HCT116 (cell line): ENCODE data around the gene TRIM6. TPM values are rescaled to one million over a fixed set of nuclear protein-coding genes. Genes with fewer than 3 reads are reported as not detected.

Experiments used
- ATAC-seq: fragments of 200-7000 bp; cut with Tn5 transposase; 2 replicates; pipeline ENCODE4 v1.9.1; 2020; ENCODE audit warnings: mild to moderate bottlenecking, moderate library complexity
- BruUV-seq: library from RNA; stranded (reverse); fragments of 400-500 nt; replicated peaks from 2 replicates; lab custom pipeline; 2021; lab: Mats Ljungman, UMichigan
- CTCF ChIA-PET: fragments of 300-600 bp; sonication (Branson Sonifier 250); formaldehyde crosslinking; loops from one replicate; lab custom pipeline; 2021; ENCODE audit warnings: antibody characterized with exemption; lab: Charles Lee
- POLR2A ChIA-PET: fragments of 300-600, 350-600 bp; sonication (Branson Sonifier 250); formaldehyde crosslinking; loops from one replicate; lab custom pipeline; 2021; ENCODE audit warnings: antibody characterized with exemption; lab: Charles Lee
- RAD21 ChIA-PET, 2 experiments: fragments of 300-600 bp; sonication (Branson Sonifier 250); formaldehyde crosslinking; loops; one replicate each; lab custom pipeline; 2023; ENCODE audit warnings: low total read pairs in 2 of 2; ENCODE audit not compliant: uncharacterized antibody in 2 of 2, unreplicated experiment in 2 of 2, low non-redundant PET in 1 of 2; lab: Charles Lee
- DNase-seq: peaks from one replicate; pipeline ENCODE4 v3.0.0-alpha.2; 2010; ENCODE audit warnings: low read depth, low spot score
- H2AFZ ChIP-seq: fragments of 200-600 bp; shearing (Covaris generic), sonication (generic); 2 replicates; pipeline ENCODE4 v1.6.1; 2017; ENCODE audit warnings: low read depth, mixed run types, mixed read lengths, antibody characterized with exemption, low read length; ENCODE audit not compliant: poor library complexity, severe bottlenecking
- H3K27ac ChIP-seq: 2 replicates; pipeline ENCODE4 v1.5.1; 2012; ENCODE audit warnings: low read depth, low read length
- H3K27me3 ChIP-seq: fragments of 200-600 bp; sonication (generic); 2 replicates; pipeline ENCODE4 v1.6.1; 2016; ENCODE audit warnings: mixed run types, low read length, mixed read lengths; ENCODE audit not compliant: insufficient read depth
- H3K36me3 ChIP-seq, 2 experiments: fragments of 200-500 bp in 1 of 2; fragments of 200-600 bp in 1 of 2; sonication (Bioruptor generic) in 1 of 2; sonication (generic) in 1 of 2; 2 replicates each; pipeline versions ENCODE4 v1.5.1 to v1.6.1; 2014 to 2016; ENCODE audit warnings: low read length in 2 of 2, inconsistent platforms in 1 of 2, mixed read lengths in 1 of 2, mixed run types in 1 of 2; ENCODE audit not compliant: insufficient read depth in 2 of 2, control insufficient read depth in 1 of 2
- H3K4me1 ChIP-seq, 2 experiments: fragments of 200-600 bp in 1 of 2; sonication (generic) in 1 of 2; 2 replicates each; pipeline versions ENCODE4 v1.5.1 to v1.6.1; 2012 to 2017; ENCODE audit warnings: low read length in 2 of 2, inconsistent platforms in 1 of 2, mild to moderate bottlenecking in 1 of 2, mixed read lengths in 1 of 2, mixed run types in 1 of 2, moderate library complexity in 1 of 2; ENCODE audit not compliant: insufficient read depth in 2 of 2, control insufficient read depth in 1 of 2
- H3K4me2 ChIP-seq: fragments of 200-600 bp; sonication (generic); 2 replicates; pipeline ENCODE4 v1.6.1; 2017; ENCODE audit warnings: mixed run types, low read length, mixed read lengths
- H3K4me3 ChIP-seq, 2 experiments: fragments of 200-600 bp in 1 of 2; sonication (generic) in 1 of 2; replicated peaks in 1 of 2; 2 replicates each; pipeline ENCODE4 v1.5.1; 2011 to 2016; ENCODE audit warnings: low read length in 2 of 2, control low read depth in 1 of 2, low read depth in 1 of 2, mild to moderate bottlenecking in 1 of 2, mixed read lengths in 1 of 2, mixed run types in 1 of 2
- H3K79me2 ChIP-seq: fragments of 200-600 bp; sonication (generic); 2 replicates; pipeline ENCODE4 v1.6.1; 2017; ENCODE audit warnings: mild to moderate bottlenecking, mixed run types, low read length, moderate library complexity, mixed read lengths; ENCODE audit not compliant: insufficient read depth
- H3K9ac ChIP-seq: fragments of 200-600 bp; sonication (generic); 2 replicates; pipeline ENCODE4 v1.6.1; 2016; ENCODE audit warnings: low read length, mixed read lengths
- H3K9me2 ChIP-seq: fragments of 200-600 bp; sonication (generic), shearing (Covaris generic); 2 replicates; pipeline ENCODE4 v1.6.1; 2017; ENCODE audit warnings: mixed run types, mild to moderate bottlenecking, moderate library complexity; ENCODE audit not compliant: insufficient read depth
- H3K9me3 ChIP-seq, 2 experiments: fragments of 200-500 bp in 1 of 2; fragments of 200-600 bp in 1 of 2; sonication (Bioruptor generic) in 1 of 2; sonication (generic) in 1 of 2; 2 replicates each; pipeline ENCODE4 v1.6.1; 2014 to 2017; ENCODE audit warnings: low read length in 2 of 2, mixed read lengths in 2 of 2, inconsistent platforms in 1 of 2, low read depth in 1 of 2, mild to moderate bottlenecking in 1 of 2, mixed run types in 1 of 2, moderate library complexity in 1 of 2; ENCODE audit not compliant: control insufficient read depth in 1 of 2, insufficient read depth in 1 of 2
- H4K20me1 ChIP-seq: fragments of 200-600 bp; sonication (generic), shearing (Covaris generic); 2 replicates; pipeline ENCODE4 v1.6.1; 2017; ENCODE audit warnings: mixed run types, mild to moderate bottlenecking, moderate library complexity; ENCODE audit not compliant: insufficient read depth
- EGR1 ChIP-seq: IDR thresholded peaks from 2 replicates; pipeline ENCODE4 v1.6.1; 2012; ENCODE audit warnings: low read depth
- FOSL1 ChIP-seq: IDR thresholded peaks from 2 replicates; pipeline ENCODE4 v1.6.1; 2012; ENCODE audit warnings: low read depth
- POLR2AphosphoS5 ChIP-seq: IDR thresholded peaks from 2 replicates; pipeline ENCODE4 v1.6.1; 2011; ENCODE audit warnings: mild to moderate bottlenecking, low read depth, low read length, moderate library complexity
- RAD21 ChIP-seq: IDR thresholded peaks from 2 replicates; pipeline ENCODE4 v1.6.1; 2012; ENCODE audit warnings: low read depth, mild to moderate bottlenecking
- SIN3A ChIP-seq: IDR thresholded peaks from 2 replicates; pipeline ENCODE4 v1.6.1; 2012; ENCODE audit warnings: low read depth
- SP1 ChIP-seq: IDR thresholded peaks from 2 replicates; pipeline ENCODE4 v1.6.1; 2012; ENCODE audit warnings: low read depth
- SRF ChIP-seq: IDR thresholded peaks from 2 replicates; pipeline ENCODE4 v1.6.1; 2012; ENCODE audit warnings: low read depth
- ZFX ChIP-seq: fragments of 450-650 bp; IDR thresholded peaks from 2 replicates; pipeline ENCODE4 v1.6.1; 2017
- ZNF274 ChIP-seq: fragments of 200-500 bp; sonication (Bioruptor generic); IDR thresholded peaks from 2 replicates; pipeline ENCODE4 v1.6.1; 2014; ENCODE audit warnings: mild to moderate bottlenecking, low read depth, low read length, inconsistent platforms
- intact Hi-C: fragments of 100-400 bp; cut with micrococcal nuclease; formaldehyde crosslinking; loops from 2 replicates; pipeline ENCODE4 v1.10.0; 2022
- total RNA-seq: library from RNA; stranded (reverse); gene quantifications from one replicate; pipeline ENCODE4 v1.2.1, GENCODE V29; 2021; ENCODE audit not compliant: unreplicated experiment
- TF ChIP-seq, protein P1 (sequence below): IDR thresholded peaks from 2 replicates; pipeline ENCODE4 v1.6.1; 2012
- TF ChIP-seq, protein P2 (sequence below): IDR thresholded peaks from 2 replicates; pipeline ENCODE4 v1.6.1; 2012; ENCODE audit warnings: low read depth
- TF ChIP-seq, protein P3 (sequence below): IDR thresholded peaks from 2 replicates; pipeline ENCODE4 v1.6.1; 2012

TRIM6 gene
- total RNA-seq, 1 experiment from 2014 or later, result 3.0 TPM

DNA sequence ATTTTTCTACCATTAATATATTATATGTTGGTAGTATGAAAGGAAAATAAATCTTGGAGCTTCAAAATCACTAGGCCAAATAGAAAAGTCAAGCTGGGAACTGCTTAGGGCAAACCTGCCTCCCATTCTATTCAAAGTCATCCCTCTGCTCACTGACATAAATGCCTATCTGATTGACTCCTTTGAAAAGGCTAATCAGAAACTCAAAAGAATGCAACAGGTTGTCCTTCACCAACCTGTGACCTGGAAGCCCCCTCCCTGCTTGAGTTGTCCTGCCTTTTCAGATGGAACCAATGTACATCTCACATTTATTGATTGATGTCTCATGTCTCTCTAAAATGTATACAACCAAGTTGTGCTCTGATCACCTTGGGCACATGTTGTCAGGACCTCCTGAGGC, 25.1 kb downstream of the TRIM6 start:
- no TSS peak for BruUV-seq
- peaks cover 4 to 12% of the 10 kb centered on the region in 2 experiments; a peak in 2 of 4 replicates for H3K4me1 ChIP-seq
- H3K4me2 ChIP-seq, result no peak overlapping the region
- RAD21 ChIA-PET, result no interaction called here
- no peaks in the 10 kb centered on the region for H3K79me2 ChIP-seq
- ATAC-seq (no peak), DNase-seq (no peak)
- H3K36me3 ChIP-seq, result no peaks in the 10 kb centered on the region
- no peaks in the 10 kb centered on the region for H3K27me3 ChIP-seq
- intact Hi-C loops, result no loop called here
- H3K9ac ChIP-seq, result no peak overlapping the region
- POLR2A ChIA-PET, result interaction anchor here (1.2 kb wide), 1 partner anchor 63 kb away, joined by 4 read pairs; the partner anchor contains the start of gene TRIM5
- H3K9me3 ChIP-seq, result no peaks in the 10 kb centered on the region
- no peak overlapping the region for H2AFZ ChIP-seq
- TF ChIP-seq, protein P1, sequence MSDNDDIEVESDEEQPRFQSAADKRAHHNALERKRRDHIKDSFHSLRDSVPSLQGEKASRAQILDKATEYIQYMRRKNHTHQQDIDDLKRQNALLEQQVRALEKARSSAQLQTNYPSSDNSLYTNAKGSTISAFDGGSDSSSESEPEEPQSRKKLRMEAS, result no peak
- TF ChIP-seq SP1, result no peak
- no peak for TF ChIP-seq POLR2AphosphoS5
- no peak for TF ChIP-seq ZFX
- no peak for TF ChIP-seq RAD21
- TF ChIP-seq EGR1, result no peak
- TF ChIP-seq FOSL1, result no peak
- TF ChIP-seq, protein P2, sequence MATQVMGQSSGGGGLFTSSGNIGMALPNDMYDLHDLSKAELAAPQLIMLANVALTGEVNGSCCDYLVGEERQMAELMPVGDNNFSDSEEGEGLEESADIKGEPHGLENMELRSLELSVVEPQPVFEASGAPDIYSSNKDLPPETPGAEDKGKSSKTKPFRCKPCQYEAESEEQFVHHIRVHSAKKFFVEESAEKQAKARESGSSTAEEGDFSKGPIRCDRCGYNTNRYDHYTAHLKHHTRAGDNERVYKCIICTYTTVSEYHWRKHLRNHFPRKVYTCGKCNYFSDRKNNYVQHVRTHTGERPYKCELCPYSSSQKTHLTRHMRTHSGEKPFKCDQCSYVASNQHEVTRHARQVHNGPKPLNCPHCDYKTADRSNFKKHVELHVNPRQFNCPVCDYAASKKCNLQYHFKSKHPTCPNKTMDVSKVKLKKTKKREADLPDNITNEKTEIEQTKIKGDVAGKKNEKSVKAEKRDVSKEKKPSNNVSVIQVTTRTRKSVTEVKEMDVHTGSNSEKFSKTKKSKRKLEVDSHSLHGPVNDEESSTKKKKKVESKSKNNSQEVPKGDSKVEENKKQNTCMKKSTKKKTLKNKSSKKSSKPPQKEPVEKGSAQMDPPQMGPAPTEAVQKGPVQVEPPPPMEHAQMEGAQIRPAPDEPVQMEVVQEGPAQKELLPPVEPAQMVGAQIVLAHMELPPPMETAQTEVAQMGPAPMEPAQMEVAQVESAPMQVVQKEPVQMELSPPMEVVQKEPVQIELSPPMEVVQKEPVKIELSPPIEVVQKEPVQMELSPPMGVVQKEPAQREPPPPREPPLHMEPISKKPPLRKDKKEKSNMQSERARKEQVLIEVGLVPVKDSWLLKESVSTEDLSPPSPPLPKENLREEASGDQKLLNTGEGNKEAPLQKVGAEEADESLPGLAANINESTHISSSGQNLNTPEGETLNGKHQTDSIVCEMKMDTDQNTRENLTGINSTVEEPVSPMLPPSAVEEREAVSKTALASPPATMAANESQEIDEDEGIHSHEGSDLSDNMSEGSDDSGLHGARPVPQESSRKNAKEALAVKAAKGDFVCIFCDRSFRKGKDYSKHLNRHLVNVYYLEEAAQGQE, result no peak
- TF ChIP-seq ZNF274, result no peak
- TF ChIP-seq, protein P3, sequence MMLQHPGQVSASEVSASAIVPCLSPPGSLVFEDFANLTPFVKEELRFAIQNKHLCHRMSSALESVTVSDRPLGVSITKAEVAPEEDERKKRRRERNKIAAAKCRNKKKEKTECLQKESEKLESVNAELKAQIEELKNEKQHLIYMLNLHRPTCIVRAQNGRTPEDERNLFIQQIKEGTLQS, result no peak
- TF ChIP-seq SRF, result no peak
- TF ChIP-seq SIN3A, result no peak
- CTCF ChIA-PET, result no interaction called here
- H3K9me2 ChIP-seq, result no peaks in the 10 kb centered on the region
- H3K27ac ChIP-seq, result no peak overlapping the region
- H3K4me3 ChIP-seq, result no peak overlapping the region
- no peaks in the 10 kb centered on the region for H4K20me1 ChIP-seq
